Measurements from ENCODE around the gene UNC13C.

Gene UNC13C

DNA sequence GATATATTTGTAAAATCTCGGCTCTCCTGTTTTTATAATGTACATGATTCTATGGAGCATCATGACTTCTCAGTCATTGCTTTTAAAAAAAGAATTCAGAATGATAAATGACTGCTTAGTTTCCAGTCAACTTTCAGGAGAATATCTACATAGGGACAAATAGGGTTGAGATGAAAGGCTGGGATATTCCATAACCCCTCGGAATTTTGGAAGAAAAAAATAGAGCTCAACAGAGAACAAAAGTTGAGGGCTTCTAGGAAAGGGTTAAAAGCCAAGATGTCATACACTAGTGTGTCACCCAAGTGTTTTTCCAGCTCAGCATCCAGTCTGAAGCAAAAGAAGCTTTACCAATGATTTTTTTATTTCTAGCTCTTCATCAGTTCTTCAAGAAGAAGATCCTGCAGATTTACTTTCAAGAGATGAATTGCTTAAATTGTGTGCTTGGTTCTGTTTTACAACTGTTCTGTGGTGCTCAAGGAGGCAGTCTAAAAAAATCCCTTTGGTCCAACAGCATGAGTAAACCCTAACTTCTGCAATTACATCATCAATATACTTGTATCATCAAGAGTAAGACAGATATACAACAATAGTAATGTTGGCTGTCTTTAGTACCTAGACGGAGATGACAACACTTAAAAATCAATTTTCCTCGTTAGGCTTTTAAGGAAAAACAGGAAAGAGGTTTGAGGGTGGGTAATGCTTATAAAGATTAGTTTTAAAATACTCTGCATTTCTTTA, 979 bp downstream of the UNC13C start:
- no peak for DNase-seq
- no peak overlapping the region for H2BK5ac ChIP-seq (ENCODE audit: low read length)
- H2AK5ac ChIP-seq (ENCODE audit: low read length): no peak overlapping the region
- no peak overlapping the region for H3K18ac ChIP-seq (ENCODE audit: low read length)
- H3K4me3 ChIP-seq (ENCODE audit: low read length): no peak overlapping the region
- H3K79me2 ChIP-seq (ENCODE audit: control insufficient read depth, insufficient read depth, low read length): no peaks in the 10 kb centered on the region
- no peak overlapping the region for H3K4me2 ChIP-seq (ENCODE audit: low read length)
- H3K79me1 ChIP-seq (ENCODE audit: low read length): no peaks in the 10 kb centered on the region
- H3K4ac ChIP-seq (ENCODE audit: low read depth, low read length): no peak overlapping the region
- H3K27ac ChIP-seq (ENCODE audit: low read depth, low read length): no peak overlapping the region
- no peak overlapping the region for H2BK120ac ChIP-seq (ENCODE audit: low read depth, low read length)
- H3K36me3 ChIP-seq (ENCODE audit: control insufficient read depth, insufficient read depth, low read length): no peaks in the 10 kb centered on the region
- no peaks in the 10 kb centered on the region for H3K27me3 ChIP-seq (ENCODE audit: insufficient read depth, low read length, poor library complexity)
- no peak overlapping the region for H3K56ac ChIP-seq (ENCODE audit: low read length)
- no CpG with 5 or more reads among the region's 4 CpGs for WGBS (ENCODE audit: extremely low coverage, insufficient coverage, low lambda C conversion rate)
- H4K5ac ChIP-seq (ENCODE audit: low read length): no peak overlapping the region
- no peaks in the 10 kb centered on the region for H3K4me1 ChIP-seq (ENCODE audit: control insufficient read depth, low read depth, low read length)
- no peak overlapping the region for H2BK15ac ChIP-seq (replicated peaks; ENCODE audit: low read depth)
- H4K8ac ChIP-seq (ENCODE audit: low read depth, low read length): no peak overlapping the region
- no peak overlapping the region for H3K23ac ChIP-seq (ENCODE audit: low read length)
- H3K9ac ChIP-seq (ENCODE audit: low read length): no peak overlapping the region

DNA sequence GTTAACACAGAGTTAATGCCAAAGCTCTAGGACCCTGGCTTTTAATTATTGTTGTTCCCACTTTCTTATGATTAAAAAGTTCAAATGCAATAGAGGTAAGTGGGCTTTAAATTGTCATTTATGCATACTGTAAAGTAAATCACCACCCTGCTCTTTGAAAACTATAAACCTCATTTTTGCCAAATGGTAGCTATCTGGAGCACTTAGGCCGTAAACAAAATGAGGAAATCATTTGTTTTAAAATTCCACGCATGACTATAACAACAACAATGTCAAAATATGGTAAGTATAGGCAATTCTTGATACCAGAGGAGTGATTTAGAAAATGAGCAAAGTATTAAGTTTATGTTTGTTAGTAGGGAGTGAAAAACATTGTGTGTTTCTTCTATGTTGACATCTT, 1.8 kb downstream of the UNC13C start:
- Histone ChIP-seq H3K9ac (ENCODE audit: low read length) (no peak overlapping the region), H3K23ac (ENCODE audit: low read length) (no peak overlapping the region), H2BK5ac (ENCODE audit: low read length) (no peak overlapping the region), H3K4ac (ENCODE audit: low read depth, low read length) (no peak overlapping the region), H2AK5ac (ENCODE audit: low read length) (no peak overlapping the region), H3K56ac (ENCODE audit: low read length) (no peak overlapping the region), H3K79me2 (ENCODE audit: control insufficient read depth, insufficient read depth, low read length) (no peaks in the 10 kb centered on the region), H4K8ac (ENCODE audit: low read depth, low read length) (no peak overlapping the region), H3K4me1 (ENCODE audit: control insufficient read depth, low read depth, low read length) (no peaks in the 10 kb centered on the region), H2BK15ac (replicated peaks; ENCODE audit: low read depth) (no peak overlapping the region), H4K5ac (ENCODE audit: low read length) (no peak overlapping the region), H3K27me3 (ENCODE audit: insufficient read depth, low read length, poor library complexity) (no peaks in the 10 kb centered on the region), H3K18ac (ENCODE audit: low read length) (no peak overlapping the region), H2BK120ac (ENCODE audit: low read depth, low read length) (no peak overlapping the region), H3K79me1 (ENCODE audit: low read length) (no peaks in the 10 kb centered on the region), H3K36me3 (ENCODE audit: control insufficient read depth, insufficient read depth, low read length) (no peaks in the 10 kb centered on the region), H3K27ac (ENCODE audit: low read depth, low read length) (no peak overlapping the region), H3K4me2 (ENCODE audit: low read length) (no peak overlapping the region), H3K4me3 (ENCODE audit: low read length) (no peak overlapping the region)
- WGBS (ENCODE audit: extremely low coverage, insufficient coverage, low lambda C conversion rate): no CpG with 5 or more reads among the region's 2 CpGs
- no peak for DNase-seq

DNA sequence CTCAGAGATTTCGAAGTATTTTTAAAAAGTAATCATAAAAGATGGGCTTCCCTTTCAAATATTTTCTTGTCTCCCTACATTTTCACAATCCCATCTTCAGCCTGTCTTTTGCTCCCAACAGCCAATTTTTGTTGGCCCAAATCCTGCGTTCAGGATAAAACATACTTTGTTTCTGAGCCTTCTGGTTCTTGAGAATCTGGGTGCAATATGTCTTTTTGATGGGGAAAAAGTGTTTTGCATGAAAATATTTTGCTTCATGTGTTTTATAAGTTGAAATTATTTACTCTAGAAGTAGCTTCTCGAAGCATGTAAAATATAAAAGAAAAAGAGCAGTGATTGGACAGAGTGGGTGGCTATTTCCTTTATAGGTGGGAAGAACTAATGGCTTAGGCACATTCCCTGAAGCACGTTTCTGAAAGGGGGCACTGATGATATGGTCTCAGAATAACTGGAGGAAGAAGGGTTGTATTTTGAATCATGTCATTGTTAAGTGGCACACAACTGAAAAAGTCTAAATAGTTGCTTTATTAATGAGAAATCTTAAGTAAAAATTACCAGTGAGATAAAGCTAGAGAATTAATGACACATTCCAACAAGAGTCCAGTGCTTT, 3.9 kb downstream of the UNC13C start:
- no peaks in the 10 kb centered on the region for H3K79me2 ChIP-seq (ENCODE audit: control insufficient read depth, insufficient read depth, low read length)
- no peak overlapping the region for H3K9ac ChIP-seq (ENCODE audit: low read length)
- no peaks in the 10 kb centered on the region for H3K79me1 ChIP-seq (ENCODE audit: low read length)
- H3K27me3 ChIP-seq (ENCODE audit: insufficient read depth, low read length, poor library complexity): no peaks in the 10 kb centered on the region
- no peak overlapping the region for H4K8ac ChIP-seq (ENCODE audit: low read depth, low read length)
- H3K4me3 ChIP-seq (ENCODE audit: low read length): no peak overlapping the region
- H3K23ac ChIP-seq (ENCODE audit: low read length): no peak overlapping the region
- no peaks in the 10 kb centered on the region for H3K4me1 ChIP-seq (ENCODE audit: control insufficient read depth, low read depth, low read length)
- WGBS (ENCODE audit: extremely low coverage, insufficient coverage, low lambda C conversion rate): no CpG with 5 or more reads among the region's 4 CpGs
- H3K56ac ChIP-seq (ENCODE audit: low read length): no peak overlapping the region
- H3K27ac ChIP-seq (ENCODE audit: low read depth, low read length): no peak overlapping the region
- DNase-seq: no peak
- no peak overlapping the region for H2BK5ac ChIP-seq (ENCODE audit: low read length)
- no peak overlapping the region for H3K4me2 ChIP-seq (ENCODE audit: low read length)
- H3K18ac ChIP-seq (ENCODE audit: low read length): no peak overlapping the region
- no peak overlapping the region for H4K5ac ChIP-seq (ENCODE audit: low read length)
- no peaks in the 10 kb centered on the region for H3K36me3 ChIP-seq (ENCODE audit: control insufficient read depth, insufficient read depth, low read length)
- H3K4ac ChIP-seq (ENCODE audit: low read depth, low read length): no peak overlapping the region
- H2AK5ac ChIP-seq (ENCODE audit: low read length): no peak overlapping the region
- no peak overlapping the region for H2BK120ac ChIP-seq (ENCODE audit: low read depth, low read length)
- no peak overlapping the region for H2BK15ac ChIP-seq (replicated peaks; ENCODE audit: low read depth)

GRCh38 chr15:53982876-53983275, 4.6 kb downstream of the UNC13C start:
- no peak overlapping the region for H3K18ac ChIP-seq (ENCODE audit: low read length)
- H2AK5ac ChIP-seq (ENCODE audit: low read length): no peak overlapping the region
- H2BK5ac ChIP-seq (ENCODE audit: low read length): no peak overlapping the region
- H3K9ac ChIP-seq (ENCODE audit: low read length): no peak overlapping the region
- no peak overlapping the region for H3K4me3 ChIP-seq (ENCODE audit: low read length)
- H3K4me2 ChIP-seq (ENCODE audit: low read length): no peak overlapping the region
- no peak overlapping the region for H2BK15ac ChIP-seq (replicated peaks; ENCODE audit: low read depth)
- H2BK120ac ChIP-seq (ENCODE audit: low read depth, low read length): no peak overlapping the region
- H3K36me3 ChIP-seq (ENCODE audit: control insufficient read depth, insufficient read depth, low read length): no peaks in the 10 kb centered on the region
- H3K79me1 ChIP-seq (ENCODE audit: low read length): no peaks in the 10 kb centered on the region
- no peak overlapping the region for H3K27ac ChIP-seq (ENCODE audit: low read depth, low read length)
- no peaks in the 10 kb centered on the region for H3K79me2 ChIP-seq (ENCODE audit: control insufficient read depth, insufficient read depth, low read length)
- no peak overlapping the region for H3K23ac ChIP-seq (ENCODE audit: low read length)
- DNase-seq: no peak
- no peaks in the 10 kb centered on the region for H3K27me3 ChIP-seq (ENCODE audit: insufficient read depth, low read length, poor library complexity)
- H4K8ac ChIP-seq (ENCODE audit: low read depth, low read length): no peak overlapping the region
- no peak overlapping the region for H4K5ac ChIP-seq (ENCODE audit: low read length)
- H3K4me1 ChIP-seq (ENCODE audit: control insufficient read depth, low read depth, low read length): no peaks in the 10 kb centered on the region
- WGBS (ENCODE audit: extremely low coverage, insufficient coverage, low lambda C conversion rate): no CpG with 5 or more reads among the region's 1 CpG
- no peak overlapping the region for H3K56ac ChIP-seq (ENCODE audit: low read length)
- no peak overlapping the region for H3K4ac ChIP-seq (ENCODE audit: low read depth, low read length)

DNA sequence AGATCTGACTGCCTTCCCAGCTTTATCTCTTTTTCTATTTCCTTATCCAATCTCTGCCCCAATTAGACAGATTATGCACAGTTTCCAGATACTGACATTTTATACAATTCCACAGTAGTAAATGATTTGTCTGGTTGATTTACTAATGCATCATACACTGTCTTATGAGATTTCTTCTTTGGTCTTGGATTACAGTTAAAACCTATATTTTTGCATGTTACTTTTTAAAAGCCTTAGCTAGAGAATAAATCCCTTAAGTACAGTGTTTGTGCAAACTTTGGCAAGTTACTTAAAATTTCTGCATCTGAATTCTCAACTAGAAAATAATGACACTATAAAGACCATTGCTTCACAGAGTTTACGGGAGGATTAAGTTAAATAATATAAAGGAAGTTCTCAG, 6.0 kb downstream of the UNC13C start:
- no peaks in the 10 kb centered on the region for H3K4me1 ChIP-seq (ENCODE audit: control insufficient read depth, low read depth, low read length)
- H3K56ac ChIP-seq (ENCODE audit: low read length): no peak overlapping the region
- no peak overlapping the region for H3K18ac ChIP-seq (ENCODE audit: low read length)
- no peaks in the 10 kb centered on the region for H3K79me1 ChIP-seq (ENCODE audit: low read length)
- H3K4me3 ChIP-seq (ENCODE audit: low read length): no peak overlapping the region
- no peak overlapping the region for H3K4ac ChIP-seq (ENCODE audit: low read depth, low read length)
- no peak overlapping the region for H2AK5ac ChIP-seq (ENCODE audit: low read length)
- no peaks in the 10 kb centered on the region for H3K79me2 ChIP-seq (ENCODE audit: control insufficient read depth, insufficient read depth, low read length)
- DNase-seq: no peak
- no peak overlapping the region for H2BK15ac ChIP-seq (replicated peaks; ENCODE audit: low read depth)
- H3K36me3 ChIP-seq (ENCODE audit: control insufficient read depth, insufficient read depth, low read length): no peaks in the 10 kb centered on the region
- H2BK120ac ChIP-seq (ENCODE audit: low read depth, low read length): no peak overlapping the region
- no peaks in the 10 kb centered on the region for H3K27me3 ChIP-seq (ENCODE audit: insufficient read depth, low read length, poor library complexity)
- H3K9ac ChIP-seq (ENCODE audit: low read length): no peak overlapping the region
- no peak overlapping the region for H3K23ac ChIP-seq (ENCODE audit: low read length)
- no peak overlapping the region for H4K8ac ChIP-seq (ENCODE audit: low read depth, low read length)
- H3K4me2 ChIP-seq (ENCODE audit: low read length): no peak overlapping the region
- no peak overlapping the region for H4K5ac ChIP-seq (ENCODE audit: low read length)
- WGBS (ENCODE audit: extremely low coverage, insufficient coverage, low lambda C conversion rate): no CpG with 5 or more reads among the region's 1 CpG
- no peak overlapping the region for H3K27ac ChIP-seq (ENCODE audit: low read depth, low read length)
- H2BK5ac ChIP-seq (ENCODE audit: low read length): no peak overlapping the region

DNA sequence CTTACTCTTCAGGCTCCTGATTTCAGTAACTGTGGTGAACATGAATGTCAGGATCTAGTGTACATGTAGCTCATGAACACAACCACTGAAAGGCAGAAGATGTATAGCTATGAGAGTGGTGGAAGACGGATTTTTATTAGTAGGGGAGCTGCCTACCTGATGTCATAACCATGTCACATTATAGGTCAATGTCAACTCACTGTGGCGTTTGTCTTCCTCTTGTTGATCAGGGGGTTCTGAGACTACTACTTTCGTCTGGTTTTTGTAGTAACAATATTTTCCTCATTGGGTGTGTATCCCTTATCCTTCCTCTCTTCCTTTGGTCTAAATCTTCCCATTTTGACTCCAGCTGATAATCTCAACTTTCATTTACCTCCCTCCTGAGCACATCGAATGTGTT, 7.3 kb downstream of the UNC13C start:
- no peak overlapping the region for H4K5ac ChIP-seq (ENCODE audit: low read length)
- no peak overlapping the region for H2AK5ac ChIP-seq (ENCODE audit: low read length)
- H3K4me3 ChIP-seq (ENCODE audit: low read length): no peak overlapping the region
- H3K36me3 ChIP-seq (ENCODE audit: control insufficient read depth, insufficient read depth, low read length): no peaks in the 10 kb centered on the region
- no peak overlapping the region for H2BK120ac ChIP-seq (ENCODE audit: low read depth, low read length)
- H2BK5ac ChIP-seq (ENCODE audit: low read length): no peak overlapping the region
- H3K56ac ChIP-seq (ENCODE audit: low read length): no peak overlapping the region
- H3K4me1 ChIP-seq (ENCODE audit: control insufficient read depth, low read depth, low read length): no peaks in the 10 kb centered on the region
- no peak overlapping the region for H2BK15ac ChIP-seq (replicated peaks; ENCODE audit: low read depth)
- H3K9ac ChIP-seq (ENCODE audit: low read length): no peak overlapping the region
- no peak overlapping the region for H3K27ac ChIP-seq (ENCODE audit: low read depth, low read length)
- no peak overlapping the region for H3K23ac ChIP-seq (ENCODE audit: low read length)
- no peak overlapping the region for H4K8ac ChIP-seq (ENCODE audit: low read depth, low read length)
- H3K79me2 ChIP-seq (ENCODE audit: control insufficient read depth, insufficient read depth, low read length): no peaks in the 10 kb centered on the region
- no peak overlapping the region for H3K18ac ChIP-seq (ENCODE audit: low read length)
- H3K4ac ChIP-seq (ENCODE audit: low read depth, low read length): no peak overlapping the region
- H3K27me3 ChIP-seq (ENCODE audit: insufficient read depth, low read length, poor library complexity): no peaks in the 10 kb centered on the region
- no peaks in the 10 kb centered on the region for H3K79me1 ChIP-seq (ENCODE audit: low read length)
- no CpG with 5 or more reads among the region's 4 CpGs for WGBS (ENCODE audit: extremely low coverage, insufficient coverage, low lambda C conversion rate)
- H3K4me2 ChIP-seq (ENCODE audit: low read length): no peak overlapping the region
- no peak for DNase-seq
